ENCODE measurements around the gene TMEM219. TPM values are rescaled to one million over a fixed set of nuclear protein-coding genes. Genes with fewer than 3 reads are reported as not detected.
"Not testable (repeated sequence)": the region's sequence is repeated elsewhere in the genome, so short reads cannot be mapped to it uniquely, and the experiment has no call there.

The TMEM219 gene
- total and polyA plus RNA-seq, 2 donors from 2014 or later: 127 to 288 TPM

DNA sequence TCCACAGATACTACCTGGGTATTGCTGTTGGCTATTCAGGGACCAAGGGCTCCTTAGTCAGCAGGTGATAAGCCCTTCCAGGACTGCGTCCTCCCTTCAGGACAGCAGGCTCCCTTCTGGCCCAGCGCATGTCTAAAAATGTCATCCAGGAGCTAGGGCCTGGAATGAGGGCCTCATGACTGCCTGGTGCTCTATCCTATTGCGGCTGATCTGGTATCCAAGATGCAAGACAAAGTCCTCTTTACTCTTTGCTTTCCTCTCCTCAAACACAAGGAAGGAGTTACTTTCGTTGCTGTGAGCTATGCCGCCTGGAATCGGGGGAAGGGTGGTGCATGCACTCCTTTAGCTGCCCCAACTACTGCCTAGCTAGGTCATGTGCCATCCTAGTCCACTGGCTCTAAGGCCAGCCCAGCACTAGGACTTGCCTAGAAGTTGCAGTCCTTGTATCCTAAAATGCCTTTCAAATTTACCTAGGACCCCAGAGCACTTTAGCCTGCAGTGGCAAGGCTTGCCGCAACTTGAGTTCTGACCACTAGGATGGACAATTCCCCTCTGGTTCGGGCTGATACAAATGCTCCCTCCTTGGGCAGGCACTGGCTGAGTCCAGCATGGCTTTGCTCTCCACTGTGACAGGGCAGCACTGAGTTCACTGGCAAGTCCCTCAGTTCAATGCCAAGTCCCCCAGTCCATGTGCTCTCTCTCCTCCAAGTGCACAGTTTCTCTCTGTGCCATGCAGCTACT lies 10.1 kb upstream of the TMEM219 start:
- Histone ChIP-seq H3K9me3 (ENCODE audit: control insufficient read depth in 2 of 3, insufficient read depth in 1 of 3, low read length in 3 of 3) (no peaks in the 10 kb centered on the region), H3K4me3 (ENCODE audit: low read length in 3 of 3) (no peak overlapping the region), H3K27me3 (ENCODE audit: control insufficient read depth, insufficient read depth, low read length) (no peaks in the 10 kb centered on the region), H3K4me1 (ENCODE audit: control insufficient read depth in 2 of 3, insufficient read depth in 2 of 3, low read depth in 1 of 3, low read length in 3 of 3) (no peaks in the 10 kb centered on the region), H3K27ac (ENCODE audit: low read depth in 2 of 2, low read length in 2 of 2) (no peak overlapping the region), H3K9ac (ENCODE audit: low read length in 3 of 3) (no peak overlapping the region), H3K36me3 (ENCODE audit: control insufficient read depth in 2 of 3, insufficient read depth in 3 of 3, low read length in 3 of 3) (no peaks in the 10 kb centered on the region)
- TF ChIP-seq, protein P1, sequence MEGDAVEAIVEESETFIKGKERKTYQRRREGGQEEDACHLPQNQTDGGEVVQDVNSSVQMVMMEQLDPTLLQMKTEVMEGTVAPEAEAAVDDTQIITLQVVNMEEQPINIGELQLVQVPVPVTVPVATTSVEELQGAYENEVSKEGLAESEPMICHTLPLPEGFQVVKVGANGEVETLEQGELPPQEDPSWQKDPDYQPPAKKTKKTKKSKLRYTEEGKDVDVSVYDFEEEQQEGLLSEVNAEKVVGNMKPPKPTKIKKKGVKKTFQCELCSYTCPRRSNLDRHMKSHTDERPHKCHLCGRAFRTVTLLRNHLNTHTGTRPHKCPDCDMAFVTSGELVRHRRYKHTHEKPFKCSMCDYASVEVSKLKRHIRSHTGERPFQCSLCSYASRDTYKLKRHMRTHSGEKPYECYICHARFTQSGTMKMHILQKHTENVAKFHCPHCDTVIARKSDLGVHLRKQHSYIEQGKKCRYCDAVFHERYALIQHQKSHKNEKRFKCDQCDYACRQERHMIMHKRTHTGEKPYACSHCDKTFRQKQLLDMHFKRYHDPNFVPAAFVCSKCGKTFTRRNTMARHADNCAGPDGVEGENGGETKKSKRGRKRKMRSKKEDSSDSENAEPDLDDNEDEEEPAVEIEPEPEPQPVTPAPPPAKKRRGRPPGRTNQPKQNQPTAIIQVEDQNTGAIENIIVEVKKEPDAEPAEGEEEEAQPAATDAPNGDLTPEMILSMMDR (IDR thresholded peaks at IDR 0.05; ENCODE audit: borderline replicate concordance, extremely low read depth, insufficient read depth): no peak
- FAIRE-seq (no peak), DNase-seq (no peak)
- intact Hi-C loops (cut with DNase I): no loop called here

GRCh38 chr16:29958756-29959155 lies 3.1 kb upstream of the TMEM219 start:
- Histone ChIP-seq H3K27ac (ENCODE audit: low read depth in 2 of 2, low read length in 2 of 2) (no peak overlapping the region), H3K9me3 (ENCODE audit: control insufficient read depth in 2 of 3, insufficient read depth in 1 of 3, low read length in 3 of 3) (no peaks in the 10 kb centered on the region), H3K4me3 (ENCODE audit: low read length in 3 of 3) (no peak overlapping the region), H3K4me1 (ENCODE audit: control insufficient read depth in 2 of 3, insufficient read depth in 2 of 3, low read depth in 1 of 3, low read length in 3 of 3) (peaks cover 0 to 12% (median 3%) of the 10 kb centered on the region in 3 donors), H3K27me3 (ENCODE audit: control insufficient read depth, insufficient read depth, low read length) (no peaks in the 10 kb centered on the region), H3K9ac (ENCODE audit: low read length in 3 of 3) (no peak overlapping the region), H3K36me3 (ENCODE audit: control insufficient read depth in 2 of 3, insufficient read depth in 3 of 3, low read length in 3 of 3) (no peaks in the 10 kb centered on the region)
- intact Hi-C loops (cut with DNase I): no loop called here
- TF ChIP-seq, protein P1 (IDR thresholded peaks at IDR 0.05; ENCODE audit: borderline replicate concordance, extremely low read depth, insufficient read depth): no peak
- FAIRE-seq: no peak
- DNase-seq: no peak

DNA sequence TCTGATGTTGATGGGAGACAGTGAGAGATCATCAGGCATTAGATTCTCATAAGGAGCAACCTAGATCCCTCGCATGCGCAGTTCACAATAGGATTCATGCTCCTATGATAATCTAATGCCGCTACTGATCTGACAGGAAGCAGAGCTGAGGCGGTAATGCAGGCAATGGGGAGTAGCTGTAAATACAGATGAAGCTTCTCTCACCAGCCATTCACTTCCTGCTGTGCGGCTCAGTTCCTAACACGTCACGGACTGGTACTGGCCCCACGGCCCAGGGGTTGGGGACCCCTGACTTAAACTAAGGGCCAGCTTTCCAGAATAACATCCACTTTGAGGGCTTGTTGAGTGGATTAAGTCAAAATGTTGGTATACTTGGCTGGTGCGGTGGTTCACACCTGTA lies 2.6 kb upstream of the TMEM219 start:
- DNase-seq: no peak
- no peaks in the 10 kb centered on the region for H3K27me3 ChIP-seq (ENCODE audit: control insufficient read depth, insufficient read depth, low read length)
- H3K4me1 ChIP-seq (ENCODE audit: control insufficient read depth in 2 of 3, insufficient read depth in 2 of 3, low read depth in 1 of 3, low read length in 3 of 3): peaks cover 0 to 12% (median 3%) of the 10 kb centered on the region in 3 donors
- TF ChIP-seq, protein P1 (IDR thresholded peaks at IDR 0.05; ENCODE audit: borderline replicate concordance, extremely low read depth, insufficient read depth): no peak
- no peaks in the 10 kb centered on the region for H3K36me3 ChIP-seq (ENCODE audit: control insufficient read depth in 2 of 3, insufficient read depth in 3 of 3, low read length in 3 of 3)
- no peak overlapping the region for H3K9ac ChIP-seq (ENCODE audit: low read length in 3 of 3)
- intact Hi-C loops (cut with DNase I): no loop called here
- no peak for FAIRE-seq
- H3K27ac ChIP-seq (ENCODE audit: low read depth in 2 of 2, low read length in 2 of 2): no peak overlapping the region
- H3K4me3 ChIP-seq (ENCODE audit: low read length in 3 of 3): no peak overlapping the region
- no peaks in the 10 kb centered on the region for H3K9me3 ChIP-seq (ENCODE audit: control insufficient read depth in 2 of 3, insufficient read depth in 1 of 3, low read length in 3 of 3)

DNA sequence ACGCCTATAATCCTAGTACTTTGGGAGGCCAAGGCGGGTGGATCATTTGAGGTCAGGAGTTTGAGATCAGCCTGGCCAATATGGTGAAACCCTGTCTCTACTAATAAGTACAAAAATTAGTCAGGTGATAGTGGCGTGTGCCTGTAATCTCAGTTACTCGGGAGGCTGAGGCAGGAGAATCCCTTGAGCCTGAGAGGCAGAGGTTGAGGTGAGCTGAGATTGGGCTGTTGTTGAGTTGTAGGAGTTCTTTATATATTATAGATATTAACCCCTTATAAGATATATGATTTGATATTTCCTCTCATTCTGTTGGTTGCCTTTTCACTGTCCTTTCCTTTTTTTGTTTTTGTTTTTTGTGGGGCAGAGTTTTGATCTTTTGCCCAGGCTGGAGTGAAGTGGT lies 2.1 kb upstream of the TMEM219 start:
- DNase-seq; H3K9me3 ChIP-seq (ENCODE audit: control insufficient read depth in 2 of 3, insufficient read depth in 1 of 3, low read length in 3 of 3); H3K27me3 ChIP-seq (ENCODE audit: control insufficient read depth, insufficient read depth, low read length); intact Hi-C loops (cut with DNase I); H3K36me3 ChIP-seq (ENCODE audit: control insufficient read depth in 2 of 3, insufficient read depth in 3 of 3, low read length in 3 of 3); H3K9ac ChIP-seq (ENCODE audit: low read length in 3 of 3); H3K27ac ChIP-seq (ENCODE audit: low read depth in 2 of 2, low read length in 2 of 2); H3K4me3 ChIP-seq (ENCODE audit: low read length in 3 of 3); FAIRE-seq: not testable (repeated sequence)
- H3K4me1 ChIP-seq (ENCODE audit: control insufficient read depth in 2 of 3, insufficient read depth in 2 of 3, low read depth in 1 of 3, low read length in 3 of 3): peaks cover 0 to 12% (median 3%) of the 10 kb centered on the region in 3 donors

Data from kidney (tissue), 14 donors.